Gastroesophageal sphincter (tissue), 3 donors: Measurements from ENCODE around the gene MMEL1.

Source experiments
- EP300 ChIP-seq: sonication (generic); formaldehyde crosslinking; IDR thresholded peaks from one replicate; pipeline ENCODE4 v1.6.1; 2017; ENCODE audit warnings: antibody characterized with exemption, mild to moderate bottlenecking
- POLR2A ChIP-seq, 2 donors: fragments of 450-650 bp; IDR thresholded peaks; one replicate each; pipeline ENCODE4 v1.6.1; 2017; ENCODE audit warnings: antibody characterized with exemption in 2 of 2, mild to moderate bottlenecking in 2 of 2, moderate library complexity in 1 of 2
- POLR2AphosphoS5 ChIP-seq: sonication (generic); formaldehyde crosslinking; IDR thresholded peaks from one replicate; pipeline ENCODE4 v1.6.1; 2017; ENCODE audit warnings: antibody characterized with exemption
- TF ChIP-seq, protein P1 (sequence below), 4 experiments: fragments of 200-600 bp in 2 of 4; fragments of 450-650 bp in 2 of 4; sonication (generic) in 1 of 4; IDR thresholded peaks; one replicate each; pipeline ENCODE4 v1.5.1; 2017 to 2019; ENCODE audit warnings: antibody characterized with exemption in 4 of 4, mild to moderate bottlenecking in 2 of 4, moderate library complexity in 2 of 4

DNA sequence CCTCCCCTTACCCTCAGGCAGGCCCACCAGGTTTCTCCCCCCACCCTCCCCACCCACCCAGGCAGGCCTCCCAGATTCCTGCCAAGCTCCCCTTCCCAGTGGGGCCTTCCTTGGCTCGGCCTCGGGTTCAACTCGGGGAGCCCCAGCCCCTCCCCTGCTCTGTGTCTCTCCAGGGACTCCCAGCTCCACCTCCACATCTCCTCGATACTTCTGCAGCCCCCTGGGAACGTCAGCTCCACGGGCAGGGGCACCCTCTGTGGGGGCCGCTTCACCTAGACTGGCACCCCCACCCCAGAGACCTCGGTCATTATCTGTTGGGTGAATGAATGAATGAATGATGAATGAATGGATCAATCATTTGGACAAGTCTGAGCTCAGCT is 775 bp downstream of the MMEL1 start:
- TF ChIP-seq, protein P1, sequence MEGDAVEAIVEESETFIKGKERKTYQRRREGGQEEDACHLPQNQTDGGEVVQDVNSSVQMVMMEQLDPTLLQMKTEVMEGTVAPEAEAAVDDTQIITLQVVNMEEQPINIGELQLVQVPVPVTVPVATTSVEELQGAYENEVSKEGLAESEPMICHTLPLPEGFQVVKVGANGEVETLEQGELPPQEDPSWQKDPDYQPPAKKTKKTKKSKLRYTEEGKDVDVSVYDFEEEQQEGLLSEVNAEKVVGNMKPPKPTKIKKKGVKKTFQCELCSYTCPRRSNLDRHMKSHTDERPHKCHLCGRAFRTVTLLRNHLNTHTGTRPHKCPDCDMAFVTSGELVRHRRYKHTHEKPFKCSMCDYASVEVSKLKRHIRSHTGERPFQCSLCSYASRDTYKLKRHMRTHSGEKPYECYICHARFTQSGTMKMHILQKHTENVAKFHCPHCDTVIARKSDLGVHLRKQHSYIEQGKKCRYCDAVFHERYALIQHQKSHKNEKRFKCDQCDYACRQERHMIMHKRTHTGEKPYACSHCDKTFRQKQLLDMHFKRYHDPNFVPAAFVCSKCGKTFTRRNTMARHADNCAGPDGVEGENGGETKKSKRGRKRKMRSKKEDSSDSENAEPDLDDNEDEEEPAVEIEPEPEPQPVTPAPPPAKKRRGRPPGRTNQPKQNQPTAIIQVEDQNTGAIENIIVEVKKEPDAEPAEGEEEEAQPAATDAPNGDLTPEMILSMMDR (IDR thresholded peaks at IDR 0.05): no peak
- TF ChIP-seq POLR2AphosphoS5 (no peak), POLR2A (IDR thresholded peaks at IDR 0.05) (no peak), EP300 (no peak)
